OCI-LY3 (cell line): ENCODE data around the gene RHBDD2.

ENCODE experiments used
- H2AFZ ChIP-seq: fragments of 200-600, 300-600 bp; shearing (Covaris generic); 2 replicates; pipeline ENCODE4 v1.6.0; 2014; ENCODE audit warnings: antibody characterized with exemption, low read depth, low read length
- H3K27ac ChIP-seq: fragments of 200-600, 300-600 bp; sonication (generic); 2 replicates; pipeline ENCODE4 v1.5.1; 2014; ENCODE audit warnings: mild to moderate bottlenecking, low read length, moderate library complexity, mixed read lengths
- H3K27me3 ChIP-seq: fragments of 200-600, 300-600 bp; sonication (generic); 2 replicates; pipeline ENCODE4 v1.6.1; 2014; ENCODE audit warnings: low read depth, low read length, mixed read lengths
- H3K36me3 ChIP-seq: fragments of 200-600, 300-600 bp; sonication (generic); replicated peaks from 2 replicates; pipeline ENCODE3; 2014; ENCODE audit warnings: low read depth, low read length, mixed read lengths
- H3K4me1 ChIP-seq: fragments of 300-600, 200-600 bp; sonication (generic); 2 replicates; pipeline ENCODE4 v1.6.1; 2014; ENCODE audit warnings: low read length, mixed read lengths
- H3K4me2 ChIP-seq: fragments of 200-600, 300-600 bp; sonication (generic); 2 replicates; pipeline ENCODE4 v1.6.1; 2014; ENCODE audit warnings: low read length, mixed read lengths
- H3K4me3 ChIP-seq: fragments of 300-600, 200-600 bp; sonication (generic); 2 replicates; pipeline ENCODE4 v1.5.1; 2014; ENCODE audit warnings: antibody characterized with exemption, mild to moderate bottlenecking, low read length, moderate library complexity
- H3K79me2 ChIP-seq: fragments of 300-600, 200-600 bp; shearing (Covaris generic); 2 replicates; pipeline ENCODE4 v1.6.1; 2014; ENCODE audit warnings: mild to moderate bottlenecking, low read length, mixed read lengths
- H3K9ac ChIP-seq: fragments of 300-600, 200-600 bp; shearing (Covaris generic); 2 replicates; pipeline ENCODE4 v1.6.0; 2014; ENCODE audit warnings: mild to moderate bottlenecking, low read length, moderate library complexity
- H3K9me3 ChIP-seq: fragments of 200-600, 300-600 bp; shearing (Covaris generic); 2 replicates; pipeline ENCODE4 v1.6.1; 2014; ENCODE audit warnings: low read length, mixed read lengths; ENCODE audit not compliant: insufficient read depth
- H4K20me1 ChIP-seq: fragments of 200-600, 300-600 bp; sonication (generic); 2 replicates; pipeline ENCODE4 v1.6.1; 2016; ENCODE audit warnings: low read length, mixed read lengths; ENCODE audit not compliant: insufficient read depth
- EZH2phosphoT487 ChIP-seq: fragments of 200-600 bp; shearing (Covaris generic); IDR thresholded peaks from 2 replicates; pipeline ENCODE4 v1.6.1; 2018; ENCODE audit warnings: antibody characterized with exemption, mixed run types, low read depth
- TF ChIP-seq, protein P1 (sequence below): fragments of 200-600, 300-600 bp; sonication (generic); IDR thresholded peaks from 2 replicates; pipeline ENCODE4 v1.5.1; 2014; ENCODE audit warnings: antibody characterized with exemption, low read length, low read depth

The RHBDD2 gene

GRCh38 chr7:75916685-75917634 is 38.1 kb downstream of the RHBDD2 start:
- Histone ChIP-seq H2AFZ (no peak overlapping the region), H3K4me2 (peak overlapping the region; percentile 88), H4K20me1 (peaks cover 14% of the 10 kb centered on the region), H3K79me2 (peaks cover 62% of the 10 kb centered on the region), H3K4me3 (peak overlapping the region; percentile 83), H3K27ac (no peak overlapping the region), H3K4me1 (peaks cover 15% of the 10 kb centered on the region), H3K27me3 (no peaks in the 10 kb centered on the region), H3K9ac (no peak overlapping the region), H3K36me3 (peaks cover 4% of the 10 kb centered on the region), H3K9me3 (no peaks in the 10 kb centered on the region)
- no peak for TF ChIP-seq EZH2phosphoT487
- TF ChIP-seq, protein P1, sequence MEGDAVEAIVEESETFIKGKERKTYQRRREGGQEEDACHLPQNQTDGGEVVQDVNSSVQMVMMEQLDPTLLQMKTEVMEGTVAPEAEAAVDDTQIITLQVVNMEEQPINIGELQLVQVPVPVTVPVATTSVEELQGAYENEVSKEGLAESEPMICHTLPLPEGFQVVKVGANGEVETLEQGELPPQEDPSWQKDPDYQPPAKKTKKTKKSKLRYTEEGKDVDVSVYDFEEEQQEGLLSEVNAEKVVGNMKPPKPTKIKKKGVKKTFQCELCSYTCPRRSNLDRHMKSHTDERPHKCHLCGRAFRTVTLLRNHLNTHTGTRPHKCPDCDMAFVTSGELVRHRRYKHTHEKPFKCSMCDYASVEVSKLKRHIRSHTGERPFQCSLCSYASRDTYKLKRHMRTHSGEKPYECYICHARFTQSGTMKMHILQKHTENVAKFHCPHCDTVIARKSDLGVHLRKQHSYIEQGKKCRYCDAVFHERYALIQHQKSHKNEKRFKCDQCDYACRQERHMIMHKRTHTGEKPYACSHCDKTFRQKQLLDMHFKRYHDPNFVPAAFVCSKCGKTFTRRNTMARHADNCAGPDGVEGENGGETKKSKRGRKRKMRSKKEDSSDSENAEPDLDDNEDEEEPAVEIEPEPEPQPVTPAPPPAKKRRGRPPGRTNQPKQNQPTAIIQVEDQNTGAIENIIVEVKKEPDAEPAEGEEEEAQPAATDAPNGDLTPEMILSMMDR = no peak

DNA sequence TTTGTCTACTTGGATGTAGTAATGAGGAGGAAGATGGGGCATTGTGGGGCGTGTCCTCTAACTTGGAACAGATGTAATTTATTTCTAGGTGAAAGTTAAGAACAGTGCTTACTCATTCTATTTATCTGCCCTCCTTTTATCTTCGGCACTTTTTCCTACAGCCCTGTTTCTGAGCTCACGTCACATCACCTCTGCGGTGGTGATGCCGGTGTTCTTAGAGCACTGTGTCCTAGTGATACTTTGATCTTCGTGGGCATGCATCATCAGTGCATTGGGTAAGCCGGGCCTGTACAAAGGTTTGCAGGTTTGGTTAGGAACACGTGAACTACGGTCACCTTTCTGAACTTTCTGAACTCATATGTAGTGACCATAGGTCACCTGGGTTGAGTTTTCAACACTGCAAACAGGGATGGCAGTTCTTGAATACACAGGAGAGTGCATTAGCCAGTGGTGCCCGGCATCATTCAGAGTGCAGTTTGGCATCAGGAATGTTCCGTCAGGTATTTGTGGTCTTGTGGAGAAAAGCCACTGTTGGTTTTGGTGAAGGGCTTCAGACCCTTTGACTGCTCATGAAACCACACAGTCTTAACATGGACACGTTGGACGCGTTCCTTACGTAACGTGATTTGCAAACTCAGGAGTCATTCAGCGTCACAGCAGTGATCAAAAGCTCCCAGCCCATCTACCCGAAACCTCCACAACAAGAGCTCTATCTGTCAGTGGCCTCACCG is 41.8 kb downstream of the RHBDD2 start:
- Histone ChIP-seq H3K9me3 (no peaks in the 10 kb centered on the region), H2AFZ (no peak overlapping the region), H3K27ac (no peak overlapping the region), H3K4me3 (no peak overlapping the region), H3K9ac (no peak overlapping the region), H3K4me2 (no peak overlapping the region), H3K4me1 (peaks cover 16% of the 10 kb centered on the region), H3K36me3 (peaks cover 4% of the 10 kb centered on the region), H3K79me2 (peaks cover 67% of the 10 kb centered on the region), H3K27me3 (no peaks in the 10 kb centered on the region), H4K20me1 (peaks cover 22% of the 10 kb centered on the region)
- TF ChIP-seq EZH2phosphoT487 = no peak
- TF ChIP-seq, protein P1 = no peak

DNA sequence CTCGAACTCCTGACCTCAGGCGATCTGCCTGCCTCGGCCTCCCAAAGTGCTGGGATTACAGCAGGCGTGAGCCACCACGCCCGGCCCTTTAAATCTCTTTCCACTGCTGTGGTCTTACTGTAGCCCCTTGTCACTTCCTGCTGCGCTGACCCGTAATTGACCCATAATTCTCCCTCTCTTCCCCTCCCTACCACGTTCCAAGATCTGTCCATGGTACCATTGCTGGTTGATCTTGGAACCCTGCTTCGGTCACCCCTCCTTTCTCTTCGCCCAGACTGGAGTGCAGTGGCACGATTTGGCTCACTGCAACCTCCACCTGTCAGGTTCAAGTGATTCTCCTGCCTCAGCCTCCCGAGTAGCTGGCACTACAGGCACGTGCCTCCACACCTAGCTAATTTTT is 42.6 kb downstream of the RHBDD2 start:
- peaks cover 65% of the 10 kb centered on the region for H3K79me2 ChIP-seq
- TF ChIP-seq, protein P1 = no peak
- TF ChIP-seq EZH2phosphoT487 = no peak
- H2AFZ ChIP-seq = no peak overlapping the region
- H3K4me1 ChIP-seq = peaks cover 9% of the 10 kb centered on the region
- no peak overlapping the region for H3K9ac ChIP-seq
- no peaks in the 10 kb centered on the region for H3K9me3 ChIP-seq
- no peak overlapping the region for H3K4me2 ChIP-seq
- H3K27ac ChIP-seq = no peak overlapping the region
- no peaks in the 10 kb centered on the region for H3K27me3 ChIP-seq
- no peak overlapping the region for H3K4me3 ChIP-seq
- H3K36me3 ChIP-seq = peaks cover 7% of the 10 kb centered on the region
- H4K20me1 ChIP-seq = peaks cover 17% of the 10 kb centered on the region

DNA sequence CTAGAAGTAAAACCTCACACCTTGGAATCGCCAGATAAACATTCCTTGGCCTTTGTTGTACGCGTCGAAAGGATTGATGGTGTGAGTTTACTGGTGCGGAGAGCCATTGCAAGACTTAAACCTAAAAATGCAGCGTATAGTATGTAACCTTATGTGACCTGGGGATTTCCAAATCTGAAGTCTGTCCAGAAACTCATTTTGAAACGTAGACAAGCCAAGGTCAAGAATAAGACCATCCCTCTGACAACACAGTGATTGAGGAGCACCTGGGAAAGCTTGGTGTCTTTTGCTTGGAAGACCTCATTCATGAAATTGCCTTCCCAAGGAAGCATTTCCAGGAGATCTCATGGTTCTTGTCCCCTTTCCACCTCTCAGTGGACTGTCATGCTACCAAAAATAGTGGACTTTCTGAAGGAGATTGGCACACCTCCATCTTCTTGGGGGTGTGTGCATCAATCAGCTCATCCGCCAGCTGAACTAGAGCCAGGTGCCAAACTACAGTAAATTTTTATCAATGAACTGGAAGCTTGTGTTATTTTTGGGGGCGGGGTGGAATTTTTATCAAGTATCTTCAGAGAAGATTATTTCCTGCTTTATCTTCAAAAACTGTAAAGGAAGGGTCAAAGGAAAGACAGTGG is 44.3 kb downstream of the RHBDD2 start:
- H3K27me3 ChIP-seq = no peaks in the 10 kb centered on the region
- no peaks in the 10 kb centered on the region for H3K9me3 ChIP-seq
- H3K27ac ChIP-seq = no peak overlapping the region
- peaks cover 60% of the 10 kb centered on the region for H3K79me2 ChIP-seq
- H3K4me2 ChIP-seq = no peak overlapping the region
- peaks cover 6% of the 10 kb centered on the region; the same call in 1 of the 2 replicates for H3K4me1 ChIP-seq
- no peak overlapping the region for H3K9ac ChIP-seq
- H3K4me3 ChIP-seq = no peak overlapping the region
- no peak overlapping the region for H2AFZ ChIP-seq
- no peak for TF ChIP-seq EZH2phosphoT487
- TF ChIP-seq, protein P1 = no peak
- peaks cover 19% of the 10 kb centered on the region for H4K20me1 ChIP-seq
- peaks cover 7% of the 10 kb centered on the region for H3K36me3 ChIP-seq
